ENCODE measurements around the gene CTXN1.

DNA sequence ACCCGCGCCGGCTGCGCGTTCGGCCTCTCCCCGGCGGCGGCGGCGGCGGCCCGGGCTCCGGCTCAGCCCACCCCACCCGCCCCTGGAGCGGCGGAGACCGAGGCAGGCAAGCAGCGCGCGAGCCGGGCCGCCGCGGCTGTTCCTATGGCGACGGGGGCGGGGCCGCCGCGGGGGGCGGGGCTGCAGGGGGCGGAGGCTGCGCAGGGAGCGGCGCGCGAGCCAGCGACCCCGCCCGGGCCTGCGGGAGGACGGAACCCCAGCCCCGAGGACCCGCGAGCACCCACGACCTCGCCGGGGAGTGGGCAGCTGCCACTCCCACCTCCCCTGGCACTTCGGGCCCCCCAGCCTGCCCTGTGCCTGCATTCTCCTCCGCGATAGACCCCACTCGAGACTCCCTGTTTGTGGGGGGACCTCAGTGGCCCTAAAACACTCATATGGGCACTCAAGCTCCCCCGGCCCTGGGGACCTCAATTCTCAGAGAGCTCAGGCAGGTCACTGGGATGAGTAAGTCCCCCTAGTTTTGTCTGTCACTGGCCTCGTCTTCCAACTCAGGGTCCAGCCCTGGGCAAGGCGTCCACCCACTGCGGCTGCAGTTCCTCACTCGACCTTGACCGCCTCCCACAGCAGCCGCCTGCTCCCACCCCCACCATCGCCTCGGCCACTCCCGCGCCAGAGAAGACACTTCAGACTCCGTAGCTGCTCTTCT, at the start of gene CTXN1:
- TF ChIP-seq, protein P1, sequence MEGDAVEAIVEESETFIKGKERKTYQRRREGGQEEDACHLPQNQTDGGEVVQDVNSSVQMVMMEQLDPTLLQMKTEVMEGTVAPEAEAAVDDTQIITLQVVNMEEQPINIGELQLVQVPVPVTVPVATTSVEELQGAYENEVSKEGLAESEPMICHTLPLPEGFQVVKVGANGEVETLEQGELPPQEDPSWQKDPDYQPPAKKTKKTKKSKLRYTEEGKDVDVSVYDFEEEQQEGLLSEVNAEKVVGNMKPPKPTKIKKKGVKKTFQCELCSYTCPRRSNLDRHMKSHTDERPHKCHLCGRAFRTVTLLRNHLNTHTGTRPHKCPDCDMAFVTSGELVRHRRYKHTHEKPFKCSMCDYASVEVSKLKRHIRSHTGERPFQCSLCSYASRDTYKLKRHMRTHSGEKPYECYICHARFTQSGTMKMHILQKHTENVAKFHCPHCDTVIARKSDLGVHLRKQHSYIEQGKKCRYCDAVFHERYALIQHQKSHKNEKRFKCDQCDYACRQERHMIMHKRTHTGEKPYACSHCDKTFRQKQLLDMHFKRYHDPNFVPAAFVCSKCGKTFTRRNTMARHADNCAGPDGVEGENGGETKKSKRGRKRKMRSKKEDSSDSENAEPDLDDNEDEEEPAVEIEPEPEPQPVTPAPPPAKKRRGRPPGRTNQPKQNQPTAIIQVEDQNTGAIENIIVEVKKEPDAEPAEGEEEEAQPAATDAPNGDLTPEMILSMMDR (IDR thresholded peaks at IDR 0.05; ENCODE audit: insufficient read depth, low read depth, low read length): no peak
- no peak for TF ChIP-seq EZH2 (IDR thresholded peaks at IDR 0.05; ENCODE audit: insufficient read depth, low read length)
